Choroid plexus epithelial cell (primary cell): ENCODE results near the gene POR.

Experiments used
- DNase-seq: peaks from one replicate; pipeline ENCODE4 v3.0.0-alpha.2; 2010; ENCODE audit warnings: low read depth
- H3K4me3 ChIP-seq: 2 replicates; pipeline ENCODE4 v1.5.1; 2011; ENCODE audit warnings: low read depth, mild to moderate bottlenecking, control low read depth, low read length, moderate library complexity
- TF ChIP-seq, protein P1 (sequence below): conservative IDR thresholded peaks from 2 replicates; pipeline ENCODE4 v1.5.1; 2011; ENCODE audit warnings: low read depth, mild to moderate bottlenecking, control low read depth, inconsistent platforms, low read length, moderate library complexity

Gene POR

DNA sequence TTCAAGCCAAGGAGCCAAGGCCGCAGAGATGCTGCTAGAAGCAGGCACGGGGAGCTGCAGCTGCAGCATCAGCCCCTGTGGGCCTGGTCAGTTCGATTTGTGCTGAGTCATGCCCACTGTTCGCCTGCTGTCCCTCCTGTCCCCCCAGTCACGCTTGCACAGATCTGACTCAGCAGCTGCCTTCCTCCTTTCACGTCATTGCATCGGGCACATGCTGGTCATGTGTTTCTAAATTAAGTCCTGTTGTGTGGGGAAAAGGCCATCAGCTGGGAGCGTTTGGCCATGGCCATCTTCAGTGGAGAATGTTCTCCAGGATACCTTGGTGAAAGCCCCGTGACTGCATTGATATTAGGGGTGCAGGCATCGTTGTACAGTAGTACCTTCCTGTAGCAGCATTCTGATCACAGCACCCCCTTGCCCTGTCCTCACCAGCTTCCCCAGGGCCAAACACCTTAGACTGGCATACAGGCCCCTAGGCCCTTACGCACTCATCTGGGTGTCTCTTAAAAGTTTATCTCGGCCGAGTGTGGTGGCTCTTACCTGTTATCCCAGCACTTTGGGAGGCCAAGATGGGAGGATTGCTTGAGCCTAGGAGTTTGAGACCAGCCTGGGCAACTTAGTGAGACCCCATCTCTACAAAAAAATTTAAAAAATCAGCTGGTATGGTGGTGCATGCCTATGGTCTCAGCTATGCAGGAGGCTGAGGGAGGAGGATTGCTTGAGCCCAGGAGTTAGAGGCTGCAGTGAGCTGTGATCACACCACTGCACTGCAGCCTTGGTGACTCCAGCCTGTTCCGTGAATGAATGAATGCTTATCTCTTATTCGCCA, 23.2 kb downstream of the POR start:
- no peak overlapping the region for H3K4me3 ChIP-seq
- DNase-seq = peak; percentile 87
- TF ChIP-seq, protein P1, sequence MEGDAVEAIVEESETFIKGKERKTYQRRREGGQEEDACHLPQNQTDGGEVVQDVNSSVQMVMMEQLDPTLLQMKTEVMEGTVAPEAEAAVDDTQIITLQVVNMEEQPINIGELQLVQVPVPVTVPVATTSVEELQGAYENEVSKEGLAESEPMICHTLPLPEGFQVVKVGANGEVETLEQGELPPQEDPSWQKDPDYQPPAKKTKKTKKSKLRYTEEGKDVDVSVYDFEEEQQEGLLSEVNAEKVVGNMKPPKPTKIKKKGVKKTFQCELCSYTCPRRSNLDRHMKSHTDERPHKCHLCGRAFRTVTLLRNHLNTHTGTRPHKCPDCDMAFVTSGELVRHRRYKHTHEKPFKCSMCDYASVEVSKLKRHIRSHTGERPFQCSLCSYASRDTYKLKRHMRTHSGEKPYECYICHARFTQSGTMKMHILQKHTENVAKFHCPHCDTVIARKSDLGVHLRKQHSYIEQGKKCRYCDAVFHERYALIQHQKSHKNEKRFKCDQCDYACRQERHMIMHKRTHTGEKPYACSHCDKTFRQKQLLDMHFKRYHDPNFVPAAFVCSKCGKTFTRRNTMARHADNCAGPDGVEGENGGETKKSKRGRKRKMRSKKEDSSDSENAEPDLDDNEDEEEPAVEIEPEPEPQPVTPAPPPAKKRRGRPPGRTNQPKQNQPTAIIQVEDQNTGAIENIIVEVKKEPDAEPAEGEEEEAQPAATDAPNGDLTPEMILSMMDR = no peak

DNA sequence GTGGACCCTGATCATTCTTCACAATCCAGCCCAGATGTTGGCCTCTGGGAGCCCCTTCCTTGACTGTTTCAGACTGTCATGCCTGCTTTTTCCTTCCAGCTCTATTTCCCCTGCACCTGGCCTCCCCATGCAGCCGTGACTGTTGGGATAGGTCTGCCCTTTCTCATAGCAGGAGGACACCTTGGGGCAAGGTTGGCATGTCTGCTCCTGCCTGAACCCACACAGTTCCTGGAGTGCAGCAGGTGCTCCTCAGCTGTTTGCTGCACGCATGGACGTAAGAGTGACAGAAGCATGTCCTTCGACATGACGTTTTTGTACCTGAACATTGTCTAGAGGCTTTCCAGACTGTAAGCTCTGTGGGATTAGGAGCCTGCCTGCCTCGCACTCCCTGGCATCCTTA, 24.0 kb downstream of the POR start:
- no peak overlapping the region for H3K4me3 ChIP-seq
- TF ChIP-seq, protein P1 = no peak
- no peak for DNase-seq

DNA sequence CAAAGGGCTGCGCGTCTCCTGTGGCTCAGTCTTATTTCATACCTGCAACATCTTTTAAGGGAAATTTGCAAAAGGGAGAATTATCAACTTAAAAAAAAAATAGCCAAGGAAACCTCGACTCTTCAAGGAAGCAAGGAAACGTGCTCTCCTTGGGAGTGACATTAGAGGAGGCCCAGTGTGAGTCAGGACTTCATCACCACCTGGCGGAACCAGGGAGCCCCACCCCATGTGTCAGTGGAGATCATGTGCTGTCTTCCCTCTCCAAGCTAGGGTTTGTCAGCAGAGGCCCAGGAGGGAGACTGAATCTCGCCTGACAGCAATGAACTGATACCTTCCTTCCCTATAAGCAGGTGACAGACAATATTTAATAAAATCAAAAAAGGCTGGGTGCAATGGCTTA, 28.9 kb downstream of the POR start:
- peak; percentile 38 for DNase-seq
- no peak overlapping the region for H3K4me3 ChIP-seq
- TF ChIP-seq, protein P1 = no peak

DNA sequence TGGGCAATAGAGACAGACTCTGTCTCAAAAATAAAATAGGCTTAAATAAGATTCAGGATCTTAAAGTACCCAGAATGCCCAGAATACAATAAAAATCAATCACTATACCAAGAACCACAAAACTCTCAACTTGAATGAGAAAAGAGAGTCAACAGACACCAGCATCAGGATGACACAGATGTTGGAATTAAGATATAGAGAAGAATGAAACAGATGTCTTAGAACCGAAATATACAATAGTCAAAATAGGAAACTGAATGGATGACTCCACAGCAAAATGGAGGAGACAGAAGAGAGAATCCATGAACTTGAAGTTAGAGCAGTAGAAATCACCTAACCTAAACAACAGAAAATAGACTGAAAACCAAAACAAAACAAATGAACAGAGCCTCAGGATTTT, 29.6 kb downstream of the POR start:
- TF ChIP-seq, protein P1 = no peak
- no peak overlapping the region for H3K4me3 ChIP-seq
- DNase-seq = no peak

DNA sequence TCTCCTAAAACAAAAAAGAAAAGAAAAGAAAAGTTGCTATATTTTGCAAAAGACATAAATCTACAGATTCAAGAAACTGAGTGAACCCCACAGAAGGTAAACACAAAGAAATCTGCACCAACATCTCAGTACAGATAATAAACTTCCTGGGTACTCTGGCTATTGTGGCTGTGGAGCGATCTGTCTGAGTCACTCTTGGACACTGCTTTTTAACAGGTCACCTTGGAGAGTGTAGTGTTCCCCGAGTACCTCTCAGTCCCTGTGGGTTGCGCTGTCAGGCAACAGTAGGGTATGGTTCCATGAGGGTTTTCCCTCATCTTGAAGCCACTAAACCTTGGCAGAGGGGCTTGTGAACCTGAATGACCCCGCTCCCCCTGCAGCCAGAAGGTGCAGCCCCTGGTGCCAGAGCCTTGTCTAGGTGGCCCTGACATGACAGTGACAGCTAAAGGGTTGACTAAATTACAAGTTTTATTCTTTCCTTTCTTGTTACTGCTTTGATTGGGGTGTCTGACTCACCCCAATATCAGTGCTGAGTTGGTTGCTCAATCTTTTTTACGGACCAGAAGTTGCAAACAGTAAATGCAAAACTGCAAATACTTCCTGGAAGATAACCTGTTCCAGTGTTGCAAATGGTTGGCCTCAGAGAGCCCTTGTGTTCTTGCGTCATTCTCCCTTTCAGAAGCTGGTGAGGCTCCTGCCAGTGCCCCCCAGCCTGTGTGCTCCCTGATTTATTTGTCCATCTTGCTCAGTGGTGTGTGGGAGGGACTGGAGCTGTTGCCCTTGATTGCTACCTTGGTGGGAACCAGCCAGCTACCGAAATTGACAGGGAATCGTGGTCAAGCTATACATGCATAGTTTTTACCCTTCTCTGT, 30.6 kb downstream of the POR start:
- DNase-seq = peak; percentile 79
- no peak overlapping the region for H3K4me3 ChIP-seq
- TF ChIP-seq, protein P1 = no peak

DNA sequence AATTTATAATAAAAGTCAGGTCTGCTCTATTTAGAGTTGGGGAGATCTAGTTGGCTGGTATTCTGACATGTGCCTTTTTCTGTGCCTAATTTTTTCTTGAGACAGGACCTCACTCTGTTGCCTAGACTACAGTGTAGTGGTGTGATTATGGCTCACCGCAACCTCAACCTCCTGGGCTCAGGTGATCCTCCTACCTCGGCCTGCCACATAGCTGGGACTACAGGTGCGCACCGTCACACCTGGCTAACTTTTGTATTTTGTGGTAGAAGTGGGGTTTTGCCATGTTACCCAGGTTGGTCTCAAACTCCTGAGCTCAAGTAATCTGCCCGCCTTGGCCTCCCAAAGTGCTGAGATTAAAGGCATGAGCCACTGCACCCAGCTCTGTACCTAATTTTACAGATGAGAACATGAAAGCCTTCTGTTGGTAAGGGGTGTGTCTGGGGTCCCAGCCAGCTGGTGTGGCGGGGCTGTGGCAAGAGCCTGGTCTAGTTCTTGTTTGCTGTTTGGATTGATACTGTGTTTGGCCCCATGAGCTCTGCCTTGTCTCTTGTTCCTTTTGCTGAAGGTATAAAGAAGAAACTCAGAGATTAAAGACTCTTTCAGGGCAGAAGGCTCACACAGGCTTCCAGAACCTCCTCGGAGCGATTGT, 31.4 kb downstream of the POR start:
- no peak overlapping the region for H3K4me3 ChIP-seq
- DNase-seq = no peak
- TF ChIP-seq, protein P1 = no peak
